Activated CD4-positive, alpha-beta T cell treated with anti-CD3 and anti-CD28 coated beads, Interleukin-2, amount 50 U/mL, for 16 hours (primary cell): ENCODE results near the gene TMEM178B.
"Not testable (repeated sequence)": the region's sequence is repeated elsewhere in the genome, so short reads cannot be mapped to it uniquely, and the experiment has no call there.

ENCODE experiments used
- DNase-seq: peaks from one replicate; pipeline ENCODE4 v3.0.0-alpha.2; 2020

The TMEM178B gene

DNA sequence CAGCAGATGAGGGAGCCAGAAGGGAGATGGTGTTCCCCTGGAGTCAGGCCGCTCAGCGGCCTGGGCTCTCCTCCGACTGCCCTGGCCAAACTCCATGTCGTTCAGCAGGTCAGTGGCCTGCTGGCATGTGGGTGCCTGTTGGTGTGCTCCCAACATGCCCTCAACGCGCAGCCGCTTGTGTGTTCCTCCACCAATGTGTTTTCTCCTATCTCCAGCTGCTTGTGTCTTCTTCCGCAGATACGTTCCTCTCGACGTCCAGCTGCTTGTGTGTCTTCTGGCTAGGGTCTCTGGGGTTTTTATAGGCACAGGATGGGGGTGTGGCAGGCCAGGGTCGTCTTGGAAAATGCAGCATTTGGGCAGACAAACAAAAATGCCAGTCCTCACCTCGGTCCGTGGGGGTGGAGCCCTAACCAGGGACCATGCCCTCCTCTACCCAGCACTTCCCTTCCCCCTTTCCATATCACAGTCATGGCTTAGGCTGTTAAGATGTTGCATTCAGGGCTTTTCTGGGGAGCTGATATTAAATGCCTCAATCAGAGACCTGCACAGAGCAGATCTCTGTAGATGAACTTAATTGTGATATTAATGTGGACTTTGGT, 111.6 kb downstream of the TMEM178B start:
- no peak for DNase-seq

DNA sequence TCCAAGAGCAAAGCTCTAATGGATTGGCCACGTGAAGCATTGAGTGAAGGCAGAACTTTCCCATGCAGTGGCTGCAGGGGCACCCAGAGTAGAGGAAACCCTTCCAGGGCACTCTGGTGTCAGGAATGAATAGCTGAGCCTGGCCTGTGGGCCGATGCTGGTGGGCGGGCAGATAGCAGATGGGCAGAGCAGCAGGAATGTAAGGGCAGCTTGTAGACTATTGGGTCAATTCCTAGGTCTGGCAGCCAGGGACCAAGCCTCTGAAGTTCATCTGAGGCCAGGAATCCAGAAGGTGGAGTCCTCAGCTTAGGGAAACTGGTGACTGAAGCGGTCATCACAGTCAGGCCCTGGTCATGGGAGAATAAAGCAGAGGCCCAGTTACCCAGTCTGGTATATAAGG, 115.4 kb downstream of the TMEM178B start:
- no peak for DNase-seq

GRCh38 chr7:141190495-141190894, 116.6 kb downstream of the TMEM178B start:
- DNase-seq: no peak

DNA sequence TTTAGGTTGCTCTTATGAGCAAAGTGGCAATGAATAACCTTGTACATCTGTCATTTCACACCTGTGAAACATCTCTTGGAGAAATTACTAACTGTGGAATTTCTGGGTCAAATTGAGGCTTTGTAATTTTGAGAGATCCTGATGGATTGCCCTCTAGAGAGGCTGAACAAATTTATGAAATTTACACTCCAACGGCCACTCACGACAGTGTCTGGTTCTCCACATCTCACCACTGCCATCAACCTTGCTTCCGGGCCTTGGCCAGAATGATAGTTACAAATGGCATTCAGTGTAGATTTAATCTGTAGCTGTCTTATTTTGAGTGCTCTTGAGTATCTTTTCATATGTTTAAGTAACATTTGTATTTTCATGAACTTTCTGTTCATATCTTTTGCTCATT, 117.4 kb downstream of the TMEM178B start:
- DNase-seq: no peak

DNA sequence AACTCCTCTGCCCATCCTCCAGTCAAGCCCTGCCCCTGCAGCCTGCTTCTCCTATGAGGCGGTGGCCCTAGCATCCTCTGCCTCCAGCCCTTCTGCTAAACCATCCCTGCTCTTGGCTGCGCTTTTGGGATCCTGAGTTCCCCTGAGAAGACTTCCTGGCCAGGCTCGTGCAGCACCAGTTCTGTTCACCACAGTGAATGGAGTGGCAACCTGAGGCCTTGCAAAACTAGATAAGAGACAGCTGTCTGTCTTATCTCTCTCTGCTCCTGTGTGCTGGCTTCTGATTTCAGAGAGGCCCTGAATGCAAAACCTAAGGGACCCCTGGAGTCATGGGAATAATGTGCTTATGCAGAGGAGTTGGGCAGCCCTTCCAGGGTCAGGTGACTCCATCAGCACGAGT, 119.2 kb downstream of the TMEM178B start:
- DNase-seq: no peak

GRCh38 chr7:141195722-141196121, 121.9 kb downstream of the TMEM178B start:
- DNase-seq: not testable (repeated sequence)

- no peak for DNase-seq
These were observed 124.5 kb downstream of the TMEM178B start for GRCh38 chr7:141198194-141198958.

- DNase-seq: no peak
These were observed 126.6 kb downstream of the TMEM178B start for GRCh38 chr7:141200191-141201108.

GRCh38 chr7:141201145-141201885, 127.5 kb downstream of the TMEM178B start:
- no peak for DNase-seq

DNA sequence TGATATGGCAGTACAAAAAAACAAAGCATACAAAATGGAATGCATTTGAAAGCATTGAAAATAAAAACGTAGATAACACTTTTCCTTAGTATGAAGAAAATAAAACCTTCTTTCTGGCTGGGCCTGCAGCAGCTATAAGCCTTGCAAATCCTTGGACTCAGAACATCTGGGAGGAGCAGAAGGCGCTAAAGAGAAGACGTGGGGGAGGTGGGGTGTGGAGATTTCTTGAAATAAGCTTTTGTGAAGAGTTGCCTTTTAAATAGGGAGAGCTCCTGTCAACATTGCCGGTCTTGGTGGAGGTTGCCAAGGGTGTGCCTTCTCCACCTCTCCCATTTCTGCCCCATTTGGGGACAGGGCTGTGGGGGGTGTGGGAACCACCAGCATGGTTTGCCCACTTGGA, 128.7 kb downstream of the TMEM178B start:
- no peak for DNase-seq

GRCh38 chr7:141203177-141203576, 129.3 kb downstream of the TMEM178B start:
- no peak for DNase-seq

DNA sequence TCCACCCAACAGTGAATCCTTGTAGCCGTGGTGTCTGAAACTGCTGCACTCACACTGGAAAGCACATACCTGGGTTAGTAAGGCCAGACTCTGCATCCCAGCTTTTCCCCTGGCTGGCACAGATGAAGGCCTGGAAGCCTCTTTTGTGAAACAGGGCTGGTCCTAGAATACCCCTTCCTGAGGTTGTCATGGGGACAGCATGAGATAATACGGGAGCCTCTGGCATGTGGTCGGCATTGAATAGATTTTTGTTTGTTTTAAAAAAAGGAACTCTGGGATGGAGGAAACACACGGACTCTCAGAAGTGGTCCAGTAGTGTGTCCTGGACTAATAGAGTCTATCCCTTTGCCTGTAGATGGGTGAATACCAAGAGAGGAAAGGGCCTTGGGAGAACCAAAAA, 129.7 kb downstream of the TMEM178B start:
- no peak for DNase-seq

DNA sequence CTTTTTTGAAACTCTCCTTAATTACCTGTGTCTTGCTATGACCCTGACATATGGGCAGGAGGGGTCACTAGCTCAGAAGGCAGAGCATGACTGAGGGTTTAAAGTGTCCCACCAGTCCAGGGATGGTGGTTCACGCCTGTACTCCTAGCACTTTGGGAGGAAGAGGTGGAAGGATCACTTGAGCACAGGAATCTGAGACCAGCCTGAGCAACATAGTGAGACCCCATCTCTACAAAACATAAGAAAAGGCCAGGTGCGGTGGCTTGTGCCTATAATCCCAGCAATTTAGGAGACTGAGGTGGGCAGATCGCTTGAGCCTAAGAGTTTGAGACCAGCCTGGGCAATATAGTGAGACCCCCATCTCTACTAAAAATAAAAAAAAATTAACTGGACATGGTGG, 133.8 kb downstream of the TMEM178B start:
- DNase-seq: no peak

- DNase-seq: no peak
These were observed 134.7 kb downstream of the TMEM178B start for GRCh38 chr7:141208539-141208938.

DNA sequence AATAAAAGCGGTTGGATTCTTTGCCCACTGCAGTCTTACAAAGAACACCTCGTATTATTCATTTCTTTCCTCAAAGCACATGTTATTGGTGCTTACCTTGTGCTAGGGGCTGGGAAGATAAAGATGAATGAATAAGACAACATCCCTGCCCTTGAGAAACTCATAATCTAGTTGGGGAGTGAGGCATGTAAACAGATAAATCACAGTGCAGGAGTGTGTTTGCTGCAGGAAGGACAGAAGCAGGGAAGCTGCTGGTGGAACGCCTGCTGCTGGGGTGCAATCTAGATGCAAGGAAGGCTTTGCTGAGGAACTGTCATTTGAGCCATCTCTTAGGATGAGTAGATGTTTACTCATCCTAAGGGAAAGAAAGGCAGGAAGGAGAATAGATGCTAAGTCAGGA, 135.6 kb downstream of the TMEM178B start:
- no peak for DNase-seq

DNA sequence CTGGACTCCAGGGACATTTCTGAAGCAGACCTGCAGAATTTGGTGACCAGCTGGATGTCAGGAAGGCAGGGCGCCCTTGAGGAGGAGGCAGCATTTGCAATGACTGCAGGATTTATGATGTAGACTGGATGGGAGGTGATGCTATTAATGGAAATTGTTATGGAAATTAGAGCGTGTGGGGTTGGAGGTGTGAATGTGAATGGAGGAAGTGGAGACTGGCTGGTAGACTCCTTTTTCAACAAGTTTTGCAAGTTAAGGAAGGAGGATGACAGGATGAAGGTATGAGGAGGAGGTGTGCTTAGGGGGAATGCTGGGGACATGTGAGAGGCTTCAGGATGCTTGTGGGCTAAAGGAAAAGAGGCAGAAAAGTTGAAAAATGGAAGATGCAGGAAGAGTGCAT, 137.0 kb downstream of the TMEM178B start:
- DNase-seq: no peak

- DNase-seq: no peak
These were observed 139.4 kb downstream of the TMEM178B start for GRCh38 chr7:141213226-141213625.

DNA sequence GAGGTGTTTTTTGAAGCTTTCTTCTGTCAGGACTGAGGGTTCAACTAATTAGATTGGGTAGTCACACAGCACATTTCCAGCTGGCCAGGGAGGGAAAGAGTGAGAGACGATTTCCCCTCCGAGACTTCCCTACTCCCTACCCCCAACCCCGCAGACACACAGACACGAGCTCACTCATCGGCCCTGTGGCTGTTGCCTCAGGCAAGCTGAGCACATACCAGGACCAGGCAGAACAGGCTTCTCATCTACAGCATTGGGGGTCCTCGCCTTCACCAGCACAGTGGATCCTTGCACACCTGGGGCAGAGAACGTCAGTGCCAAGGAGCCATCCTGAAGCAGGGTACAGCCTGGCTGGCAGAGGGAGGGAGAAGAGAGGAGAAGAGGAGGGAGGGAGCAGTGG, 144.1 kb downstream of the TMEM178B start:
- DNase-seq: no peak

GRCh38 chr7:141218941-141219340, 145.1 kb downstream of the TMEM178B start:
- DNase-seq: no peak

DNA sequence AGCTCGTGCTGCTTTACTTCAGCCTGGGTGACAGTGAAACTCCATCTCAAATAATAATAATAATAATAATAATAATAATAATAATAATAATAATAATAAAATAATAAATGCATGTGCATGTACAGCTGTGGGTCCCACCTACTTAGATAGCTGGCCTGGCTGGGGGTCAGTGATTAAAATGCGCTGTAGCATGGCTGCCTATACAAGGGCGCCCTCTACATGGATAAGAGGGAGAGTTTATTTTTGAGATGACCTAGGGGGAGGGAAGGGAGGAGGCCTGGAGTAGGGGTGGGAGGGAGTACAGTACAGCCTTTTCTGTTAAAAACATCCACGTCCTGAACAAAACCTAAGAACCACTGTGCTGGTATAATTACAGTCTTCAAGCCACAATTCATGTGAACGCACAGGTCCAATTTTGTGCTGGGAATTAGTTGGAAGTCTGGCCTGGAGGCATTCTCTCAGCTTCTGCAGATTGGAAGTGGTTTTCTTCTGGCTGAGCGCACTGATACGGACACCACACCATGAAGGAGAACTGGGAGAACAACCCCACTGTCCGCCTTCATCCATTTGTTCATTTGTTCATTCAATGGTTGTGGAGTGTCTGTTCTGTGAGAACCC, 146.5 kb downstream of the TMEM178B start:
- DNase-seq: no peak

GRCh38 chr7:141221007-141221612, 147.2 kb downstream of the TMEM178B start:
- DNase-seq: no peak
